ENCODE results near the gene MSANTD1.

The MSANTD1 gene

GRCh38 chr4:3287972-3288570, 39.1 kb downstream of the MSANTD1 start:
- DNase-seq (ENCODE audit: low read depth) = no peak

DNA sequence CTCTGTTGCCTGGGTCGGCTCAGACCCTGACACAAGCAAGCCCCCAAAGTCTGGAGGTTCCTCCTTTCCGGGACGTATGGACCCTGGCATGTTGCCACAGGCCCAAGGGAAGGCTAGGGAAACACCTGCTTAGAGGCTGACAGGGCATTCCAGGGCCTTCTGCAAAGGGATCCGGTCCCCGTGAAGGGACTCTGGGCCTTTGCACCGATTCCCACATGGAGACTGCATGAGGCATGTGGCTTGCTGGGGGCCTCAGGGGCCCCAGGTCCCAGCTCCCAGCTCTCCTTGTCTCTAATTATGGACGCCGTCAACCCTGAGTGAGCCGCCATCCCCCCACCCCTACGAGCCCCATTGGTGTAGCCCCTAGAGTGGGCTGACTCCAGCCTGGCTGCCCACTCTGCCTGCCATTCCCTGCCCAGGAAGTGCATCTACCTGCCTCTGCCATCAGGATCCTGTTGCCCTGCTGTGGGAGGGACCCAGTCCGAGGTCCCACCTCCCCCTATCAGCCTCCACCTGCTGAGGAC, 39.7 kb downstream of the MSANTD1 start:
- DNase-seq (ENCODE audit: low read depth) = no peak
- TF ChIP-seq, protein P1, sequence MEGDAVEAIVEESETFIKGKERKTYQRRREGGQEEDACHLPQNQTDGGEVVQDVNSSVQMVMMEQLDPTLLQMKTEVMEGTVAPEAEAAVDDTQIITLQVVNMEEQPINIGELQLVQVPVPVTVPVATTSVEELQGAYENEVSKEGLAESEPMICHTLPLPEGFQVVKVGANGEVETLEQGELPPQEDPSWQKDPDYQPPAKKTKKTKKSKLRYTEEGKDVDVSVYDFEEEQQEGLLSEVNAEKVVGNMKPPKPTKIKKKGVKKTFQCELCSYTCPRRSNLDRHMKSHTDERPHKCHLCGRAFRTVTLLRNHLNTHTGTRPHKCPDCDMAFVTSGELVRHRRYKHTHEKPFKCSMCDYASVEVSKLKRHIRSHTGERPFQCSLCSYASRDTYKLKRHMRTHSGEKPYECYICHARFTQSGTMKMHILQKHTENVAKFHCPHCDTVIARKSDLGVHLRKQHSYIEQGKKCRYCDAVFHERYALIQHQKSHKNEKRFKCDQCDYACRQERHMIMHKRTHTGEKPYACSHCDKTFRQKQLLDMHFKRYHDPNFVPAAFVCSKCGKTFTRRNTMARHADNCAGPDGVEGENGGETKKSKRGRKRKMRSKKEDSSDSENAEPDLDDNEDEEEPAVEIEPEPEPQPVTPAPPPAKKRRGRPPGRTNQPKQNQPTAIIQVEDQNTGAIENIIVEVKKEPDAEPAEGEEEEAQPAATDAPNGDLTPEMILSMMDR (conservative IDR thresholded peaks at IDR 0.05; ENCODE audit: control insufficient read depth, insufficient read depth, low read depth, low read length) = no peak
- H3K4me3 ChIP-seq (ENCODE audit: control insufficient read depth, low read depth, low read length) = no peak overlapping the region

More at GRCh38 chr4:3287972-3288570, 39.1 kb downstream of the MSANTD1 start:
- TF ChIP-seq, protein P1 (conservative IDR thresholded peaks at IDR 0.05; ENCODE audit: control insufficient read depth, insufficient read depth, low read depth, low read length) = no peak
- no peak overlapping the region for H3K4me3 ChIP-seq (ENCODE audit: control insufficient read depth, low read depth, low read length)

DNA sequence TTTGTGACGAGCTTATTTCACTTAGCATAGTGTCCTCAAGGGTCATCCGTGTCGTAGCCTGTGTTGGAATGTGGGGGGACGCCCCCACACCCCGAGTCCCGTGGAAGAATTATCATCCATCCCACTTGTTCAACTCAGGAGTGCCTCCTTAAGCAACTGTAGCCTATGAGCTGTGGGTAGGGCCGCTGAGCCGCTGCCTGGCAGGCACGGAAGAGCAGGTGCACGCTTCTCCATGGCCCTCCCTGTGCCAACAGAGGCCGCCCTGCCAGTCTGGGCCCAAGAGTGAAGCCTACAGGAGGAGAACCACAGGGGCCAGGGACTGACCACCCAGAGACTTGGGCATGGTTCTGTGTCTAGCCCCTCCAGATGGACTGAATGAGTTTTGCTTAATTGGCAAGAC, 41.5 kb downstream of the MSANTD1 start:
- DNase-seq (ENCODE audit: low read depth) = no peak
- TF ChIP-seq, protein P1 (conservative IDR thresholded peaks at IDR 0.05; ENCODE audit: control insufficient read depth, insufficient read depth, low read depth, low read length) = no peak
- no peak overlapping the region for H3K4me3 ChIP-seq (ENCODE audit: control insufficient read depth, low read depth, low read length)

DNA sequence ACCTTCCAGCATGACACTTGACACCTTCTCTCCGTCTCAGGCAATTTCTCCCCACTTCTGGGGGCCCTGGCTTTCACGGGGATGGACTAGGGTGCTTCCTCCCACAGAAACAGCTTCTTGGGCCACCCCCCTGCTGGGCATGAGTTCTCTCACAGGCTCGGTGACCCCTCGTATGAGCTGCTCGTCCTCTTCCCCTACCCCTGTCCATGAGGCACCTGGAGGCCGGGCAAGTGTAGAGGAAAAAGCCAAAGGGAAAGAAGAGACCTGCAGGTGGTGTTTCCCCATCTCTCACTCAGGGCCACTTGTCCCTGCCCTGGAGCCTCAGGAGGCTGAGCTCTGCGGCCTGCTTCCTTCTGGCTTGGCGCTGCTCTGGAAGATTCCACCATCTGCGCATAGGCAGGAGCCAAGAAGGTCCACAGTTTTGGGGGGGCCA, 41.9 kb downstream of the MSANTD1 start:
- TF ChIP-seq, protein P1 (conservative IDR thresholded peaks at IDR 0.05; ENCODE audit: control insufficient read depth, insufficient read depth, low read depth, low read length) = no peak
- no peak overlapping the region for H3K4me3 ChIP-seq (ENCODE audit: control insufficient read depth, low read depth, low read length)
- no peak for DNase-seq (ENCODE audit: low read depth)

DNA sequence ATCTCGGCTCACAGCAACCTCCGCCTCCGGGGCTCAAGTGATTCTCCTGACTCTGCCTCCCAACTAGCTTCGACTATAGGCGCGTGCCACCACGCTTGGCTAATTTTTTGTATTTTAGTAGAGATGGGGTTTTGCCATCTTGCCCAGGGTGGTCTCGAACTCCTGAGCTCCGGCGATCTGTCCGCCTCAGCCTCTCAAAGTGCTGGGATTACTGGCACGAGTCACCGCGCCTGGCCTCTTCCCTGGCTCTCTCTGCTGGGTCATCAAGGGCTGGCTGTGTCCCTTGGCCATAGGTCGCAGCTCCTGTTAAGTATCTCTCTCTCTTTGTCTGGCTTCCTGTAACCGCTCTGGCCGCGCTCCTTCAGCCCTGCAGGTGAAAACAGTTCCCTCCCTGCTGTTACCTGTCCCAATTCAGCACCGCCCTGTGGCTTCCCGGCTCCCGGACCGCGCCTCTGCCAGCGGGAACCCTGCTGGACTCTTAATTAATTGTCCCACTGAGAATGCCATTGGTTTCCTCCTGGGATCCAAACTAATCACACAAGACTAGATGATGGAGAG, 42.5 kb downstream of the MSANTD1 start:
- no peak for DNase-seq (ENCODE audit: low read depth)
- TF ChIP-seq, protein P1 (conservative IDR thresholded peaks at IDR 0.05; ENCODE audit: control insufficient read depth, insufficient read depth, low read depth, low read length) = no peak
- H3K4me3 ChIP-seq (ENCODE audit: control insufficient read depth, low read depth, low read length) = peak overlapping the region; percentile 72

GRCh38 chr4:3291969-3292570, 43.1 kb downstream of the MSANTD1 start:
- DNase-seq (ENCODE audit: low read depth) = peak; percentile 11
- TF ChIP-seq, protein P1 (conservative IDR thresholded peaks at IDR 0.05; ENCODE audit: control insufficient read depth, insufficient read depth, low read depth, low read length) = no peak
- H3K4me3 ChIP-seq (ENCODE audit: control insufficient read depth, low read depth, low read length) = peak overlapping the region; percentile 72

Measured in fibroblast of mammary gland (primary cell).